B cell (primary cell): ENCODE measurements around the gene CCDC187. TPM values are rescaled to one million over a fixed set of nuclear protein-coding genes. Genes with fewer than 3 reads are reported as not detected.

ENCODE experiments used
- ATAC-seq: fragments of 200-7000 bp; cut with Tn5 transposase; one replicate; pipeline ENCODE4 v1.10.0; 2021; ENCODE audit warnings: low read depth, mild to moderate bottlenecking, moderate number of reproducible peaks, moderate library complexity
- CTCF ChIA-PET: fragments of 350-600 bp; sonication (Branson Sonifier 250); formaldehyde crosslinking; loops from one replicate; lab custom pipeline; 2021; ENCODE audit warnings: antibody characterized with exemption, inconsistent platforms; lab: Charles Lee
- POLR2A ChIA-PET: fragments of 350-600 bp; sonication (Branson Sonifier 250); formaldehyde crosslinking; loops from one replicate; lab custom pipeline; 2021; ENCODE audit warnings: antibody characterized with exemption; lab: Charles Lee
- DNase-seq: peaks from one replicate; pipeline ENCODE4 v3.0.0; 2013
- H2AFZ ChIP-seq: 2 replicates; pipeline ENCODE4 v1.6.1; 2012; ENCODE audit warnings: mild to moderate bottlenecking, low read depth, low read length; ENCODE audit not compliant: insufficient read depth, poor library complexity, severe bottlenecking
- H3K27ac ChIP-seq, 2 donors: 1 replicate in 1 of 2; 2 replicates in 1 of 2; pipeline ENCODE4 v1.5.1; 2012 to 2013; ENCODE audit warnings: low read length in 2 of 2, mild to moderate bottlenecking in 2 of 2, moderate library complexity in 1 of 2
- H3K27me3 ChIP-seq, 4 experiments: fragments of 200-600 bp in 1 of 4; sonication (generic) in 1 of 4; replicated peaks in 1 of 4; 1 replicate in 2 of 4; 2 replicates in 2 of 4; pipeline versions ENCODE4 v1.6.1 to v1.7.0; 2013 to 2016; ENCODE audit warnings: low read length in 3 of 4, mild to moderate bottlenecking in 2 of 4, mixed read lengths in 1 of 4, moderate library complexity in 1 of 4; ENCODE audit not compliant: insufficient read depth in 4 of 4, control insufficient read depth in 3 of 4; ENCODE audit errors: control extremely low read depth in 1 of 4
- H3K36me3 ChIP-seq, 2 experiments: replicated peaks in 1 of 2; 1 replicate in 1 of 2; 2 replicates in 1 of 2; pipeline versions ENCODE4 v1.6.1 to v1.7.1; 2013; ENCODE audit warnings: low read length in 1 of 2; ENCODE audit not compliant: insufficient read depth in 2 of 2, control insufficient read depth in 1 of 2; ENCODE audit errors: control extremely low read depth in 1 of 2, extremely low read depth in 1 of 2
- H3K4me1 ChIP-seq, 2 donors: fragments of 200-600 bp in 1 of 2; sonication (generic) in 1 of 2; 1 replicate in 1 of 2; 2 replicates in 1 of 2; pipeline versions ENCODE4 v1.5.1 to v1.6.1; 2013 to 2017; ENCODE audit warnings: low read length in 2 of 2; ENCODE audit not compliant: control insufficient read depth in 2 of 2, insufficient read depth in 2 of 2
- H3K4me2 ChIP-seq: replicated peaks from 2 replicates; pipeline ENCODE3; 2012; ENCODE audit warnings: mild to moderate bottlenecking, low read depth, low read length; ENCODE audit not compliant: poor library complexity, severe bottlenecking
- H3K4me3 ChIP-seq, 5 experiments: fragments of 200-600 bp in 1 of 5; sonication (generic) in 1 of 5; 1 replicate in 3 of 5; 2 replicates in 2 of 5; pipeline versions ENCODE4 v1.5.1 to v1.7.0; 2011 to 2016; ENCODE audit warnings: low read length in 4 of 5, mild to moderate bottlenecking in 4 of 5, low read depth in 2 of 5, control low read depth in 1 of 5, moderate library complexity in 1 of 5; ENCODE audit not compliant: insufficient read depth in 1 of 5; ENCODE audit errors: control extremely low read depth in 1 of 5, extremely low read depth in 1 of 5
- H3K79me2 ChIP-seq: fragments of 200-600 bp; sonication (generic); one replicate; pipeline ENCODE4 v1.6.0; 2016; ENCODE audit warnings: low read length; ENCODE audit not compliant: control insufficient read depth, insufficient read depth
- H3K9ac ChIP-seq: fragments of 200-600 bp; sonication (generic); 2 replicates; pipeline ENCODE4 v1.6.1; 2017; ENCODE audit warnings: mild to moderate bottlenecking, low read length, moderate library complexity
- H3K9me3 ChIP-seq, 3 donors: one replicate each; pipeline versions ENCODE4 v1.6.1 to v1.7.1; 2013; ENCODE audit warnings: low read length in 2 of 3; ENCODE audit not compliant: control insufficient read depth in 2 of 3, insufficient read depth in 1 of 3; ENCODE audit errors: control extremely low read depth in 1 of 3
- H4K20me1 ChIP-seq: 2 replicates; pipeline ENCODE4 v1.6.0; 2012; ENCODE audit warnings: mild to moderate bottlenecking, low read length; ENCODE audit not compliant: insufficient read depth, control insufficient read depth, poor library complexity, severe bottlenecking
- H3K27ac Mint-ChIP-seq: one replicate; pipeline ENCODE4 v1.8.0; 2021; ENCODE audit warnings: mixed read lengths
- H3K27me3 Mint-ChIP-seq: one replicate; pipeline ENCODE4 v1.8.0; 2021; ENCODE audit warnings: mixed read lengths
- H3K4me1 Mint-ChIP-seq: one replicate; pipeline ENCODE4 v1.8.0; 2021; ENCODE audit warnings: mixed read lengths
- H3K4me3 Mint-ChIP-seq: one replicate; pipeline ENCODE4 v1.8.0; 2021; ENCODE audit warnings: mixed read lengths
- H3K9me3 Mint-ChIP-seq: one replicate; pipeline ENCODE4 v1.8.0; 2022; ENCODE audit warnings: mixed read lengths; ENCODE audit not compliant: insufficient read depth
- EZH2 ChIP-seq: IDR thresholded peaks from 2 replicates; pipeline ENCODE4 v1.6.1; 2012; ENCODE audit warnings: borderline replicate concordance, low read depth, mild to moderate bottlenecking, moderate library complexity, low read length; ENCODE audit not compliant: insufficient read depth, poor library complexity, severe bottlenecking
- whole genome bisulfite sequencing: methylation state at CpG from one replicate; pipeline ENCODE4 v1.1.5; 2013; ENCODE audit warnings: missing lambda C conversion rate; ENCODE audit not compliant: insufficient coverage; 5-methylcytosine and 5-hydroxymethylcytosine counted together
- intact Hi-C: fragments of 100-400 bp; cut with micrococcal nuclease; formaldehyde crosslinking; loops from one replicate; pipeline ENCODE4 v1.10.0; 2022
- polyA plus RNA-seq: library from polyadenylated mRNA; depleted of rRNA; stranded (reverse); fragments of >200 nt; gene quantifications from 2 replicates; pipeline ENCODE4 v1.2.3, GENCODE V29; 2012
- total RNA-seq, 2 donors: library from RNA; stranded (reverse); fragments of 120-200 nt in 1 of 2; gene quantifications; 1 replicate in 1 of 2; 2 replicates in 1 of 2; pipeline versions ENCODE4 v1.2.3 to v1.2.4, GENCODE V29; 2013 to 2022
- TF ChIP-seq, protein P1 (sequence below): fragments of 200-600 bp; IDR thresholded peaks from one replicate; pipeline ENCODE4 v1.8.0; 2022; ENCODE audit warnings: antibody characterized with exemption, mild to moderate bottlenecking

Gene CCDC187
- total and polyA plus RNA-seq, 2 donors (not counting 1 experiment from before 2014, with no cell fraction given), result 1.5 to 7.6 TPM

DNA sequence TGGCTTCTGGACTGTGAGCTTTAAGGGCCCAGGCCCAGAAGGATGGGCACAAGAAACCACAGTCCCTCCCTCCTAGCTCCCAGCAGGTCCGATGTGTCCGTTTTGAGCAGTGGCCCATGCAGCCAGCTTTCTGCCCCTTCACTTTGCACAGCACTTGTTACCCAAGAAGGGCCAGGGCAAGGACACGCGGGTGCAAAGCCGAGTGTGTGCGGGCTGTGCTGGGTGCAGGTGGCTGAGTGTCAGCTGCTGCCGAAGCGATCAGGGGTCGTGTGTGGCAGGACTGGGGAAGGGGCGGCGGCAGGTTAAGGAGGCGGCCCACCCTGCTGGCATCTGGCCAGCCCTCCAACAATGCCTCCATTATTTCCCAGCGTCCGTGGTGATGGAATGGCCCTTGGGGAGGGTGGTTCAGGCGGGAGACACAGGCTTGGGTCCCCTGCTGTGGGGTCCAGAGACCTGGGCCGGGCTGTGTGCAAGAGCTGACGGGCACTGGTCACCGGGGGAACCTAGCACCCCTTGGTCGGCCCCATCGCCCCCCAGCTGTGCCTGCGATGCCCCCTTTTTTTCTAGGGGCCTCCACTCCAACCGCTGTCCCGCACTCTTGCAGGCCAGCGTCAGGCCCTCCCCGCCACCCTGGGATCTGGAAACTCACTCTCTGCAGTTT is 99.6 kb downstream of the CCDC187 start:
- WGBS, result 53% methylated on average over 20 of the region's 25 CpGs
- H3K79me2 ChIP-seq, result no peaks in the 10 kb centered on the region
- no peaks in the 10 kb centered on the region for H3K9me3 Mint-ChIP-seq
- H3K9me3 ChIP-seq, result peaks cover 0 to 48% (median 0%) of the 10 kb centered on the region in 3 donors
- no peak for DNase-seq
- peaks cover 20% of the 10 kb centered on the region for H3K4me1 Mint-ChIP-seq
- intact Hi-C loops, result no loop called here
- H4K20me1 ChIP-seq, result peaks cover 60% of the 10 kb centered on the region
- ATAC-seq, result no peak
- TF ChIP-seq EZH2, result no peak
- TF ChIP-seq, protein P1, sequence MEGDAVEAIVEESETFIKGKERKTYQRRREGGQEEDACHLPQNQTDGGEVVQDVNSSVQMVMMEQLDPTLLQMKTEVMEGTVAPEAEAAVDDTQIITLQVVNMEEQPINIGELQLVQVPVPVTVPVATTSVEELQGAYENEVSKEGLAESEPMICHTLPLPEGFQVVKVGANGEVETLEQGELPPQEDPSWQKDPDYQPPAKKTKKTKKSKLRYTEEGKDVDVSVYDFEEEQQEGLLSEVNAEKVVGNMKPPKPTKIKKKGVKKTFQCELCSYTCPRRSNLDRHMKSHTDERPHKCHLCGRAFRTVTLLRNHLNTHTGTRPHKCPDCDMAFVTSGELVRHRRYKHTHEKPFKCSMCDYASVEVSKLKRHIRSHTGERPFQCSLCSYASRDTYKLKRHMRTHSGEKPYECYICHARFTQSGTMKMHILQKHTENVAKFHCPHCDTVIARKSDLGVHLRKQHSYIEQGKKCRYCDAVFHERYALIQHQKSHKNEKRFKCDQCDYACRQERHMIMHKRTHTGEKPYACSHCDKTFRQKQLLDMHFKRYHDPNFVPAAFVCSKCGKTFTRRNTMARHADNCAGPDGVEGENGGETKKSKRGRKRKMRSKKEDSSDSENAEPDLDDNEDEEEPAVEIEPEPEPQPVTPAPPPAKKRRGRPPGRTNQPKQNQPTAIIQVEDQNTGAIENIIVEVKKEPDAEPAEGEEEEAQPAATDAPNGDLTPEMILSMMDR, result no peak
- CTCF ChIA-PET, result no interaction called here
- peaks cover 0 to 18% of the 10 kb centered on the region in 2 experiments for H3K36me3 ChIP-seq
- no peak overlapping the region for H3K4me3 ChIP-seq
- H3K9ac ChIP-seq, result no peak overlapping the region
- peaks cover 16% of the 10 kb centered on the region for H3K27me3 Mint-ChIP-seq
- no peak overlapping the region for H3K27ac ChIP-seq
- POLR2A ChIA-PET, result interaction anchor here (1.2 kb wide), 1 partner anchor 21 kb away, joined by 3 read pairs; no protein-coding TSS in a partner anchor
- H3K27me3 ChIP-seq, result peaks cover 0 to 54% (median 35%) of the 10 kb centered on the region in 4 experiments
- H3K27ac Mint-ChIP-seq, result no peak overlapping the region
- H3K4me2 ChIP-seq, result no peak overlapping the region
- no peak overlapping the region for H2AFZ ChIP-seq
- H3K4me3 Mint-ChIP-seq, result no peak overlapping the region
- peaks cover 19% of the 10 kb centered on the region in 2 donors for H3K4me1 ChIP-seq
